ENCODE measurements around the gene PDLIM1. TPM values are rescaled to one million over a fixed set of nuclear protein-coding genes. Genes with fewer than 3 reads are reported as not detected.

The PDLIM1 gene
- total and polyA plus RNA-seq, 10 donors, result 101 to 225 (median 168) TPM

- intact Hi-C loops (cut with DNase I; ENCODE audit: low total_unique reads), result no loop called here
- H3K27me3 ChIP-seq (replicated peaks in 1 of 7), result no peaks in the 10 kb centered on the region
- no peak for DNase-seq
- peaks cover 0 to 20% (median 7%) of the 10 kb centered on the region in 6 donors for H3K4me1 ChIP-seq
- H3K36me3 ChIP-seq, result no peaks in the 10 kb centered on the region
- H3K4me3 ChIP-seq, result no peak overlapping the region
- 90 to 97% (median 96%) methylated on average over 9 of the region's 9 CpGs for WGBS, 5 donors
- no peaks in the 10 kb centered on the region for H3K9me3 ChIP-seq
- H3K27ac ChIP-seq, result no peak overlapping the region
- TF ChIP-seq POLR2A (IDR thresholded peaks at IDR 0.05), result no peak
Observed at GRCh38 chr10:95336702-95337101, 45.9 kb upstream of the PDLIM1 start.

GRCh38 chr10:95335933-95336699, 45.3 kb upstream of the PDLIM1 start:
- intact Hi-C loops (cut with DNase I; ENCODE audit: low total_unique reads), result no loop called here
- no peaks in the 10 kb centered on the region for H3K27me3 ChIP-seq (replicated peaks in 1 of 7)
- no peaks in the 10 kb centered on the region for H3K9me3 ChIP-seq
- no peak for DNase-seq
- H3K4me3 ChIP-seq, result no peak overlapping the region
- no peaks in the 10 kb centered on the region for H3K36me3 ChIP-seq
- peak overlapping the region in 1 of 8 donors; percentile 83 for H3K27ac ChIP-seq
- peaks cover 0 to 15% (median 6%) of the 10 kb centered on the region in 6 donors for H3K4me1 ChIP-seq
- WGBS, 5 donors, result 91 to 95% (median 93%) methylated on average over 19 of the region's 19 CpGs
- TF ChIP-seq POLR2AphosphoS5 (IDR thresholded peaks at IDR 0.05), result no peak
- no peak for TF ChIP-seq POLR2A (IDR thresholded peaks at IDR 0.05)
- TF ChIP-seq CTCF (IDR thresholded peaks at IDR 0.05 in 8 of 11, conservative IDR thresholded peaks at IDR 0.05 in 3 of 11), result no peak

- Histone ChIP-seq H3K4me3 (no peak overlapping the region), H3K36me3 (no peaks in the 10 kb centered on the region), H3K4me1 (peaks cover 0 to 12% (median 5%) of the 10 kb centered on the region in 6 donors), H3K27me3 (replicated peaks in 1 of 7) (no peaks in the 10 kb centered on the region), H3K27ac (peak overlapping the region in 7 of 8 donors; percentile 33 to 83 (median 74)), H3K9me3 (no peaks in the 10 kb centered on the region)
- TF ChIP-seq POLR2A (IDR thresholded peaks at IDR 0.05), result no peak
- TF ChIP-seq POLR2AphosphoS5 (IDR thresholded peaks at IDR 0.05), result no peak
- no peak for TF ChIP-seq CTCF (IDR thresholded peaks at IDR 0.05 in 8 of 11, conservative IDR thresholded peaks at IDR 0.05 in 3 of 11)
- DNase-seq, result no peak
- intact Hi-C loops (cut with DNase I; ENCODE audit: low total_unique reads), result no loop called here
- 49 to 75% (median 72%) methylated on average over 3 of the region's 3 CpGs for WGBS, 5 donors
Observed at GRCh38 chr10:95334805-95335144, 44.0 kb upstream of the PDLIM1 start.

GRCh38 chr10:95333997-95334804, 43.4 kb upstream of the PDLIM1 start:
- H3K4me1 ChIP-seq, result peaks cover 0 to 12% (median 5%) of the 10 kb centered on the region in 6 donors
- H3K36me3 ChIP-seq, result no peaks in the 10 kb centered on the region
- H3K27me3 ChIP-seq (replicated peaks in 1 of 7), result no peaks in the 10 kb centered on the region
- WGBS, 5 donors, result 52 to 71% (median 53%) methylated on average over 12 of the region's 12 CpGs
- intact Hi-C loops (cut with DNase I; ENCODE audit: low total_unique reads), result no loop called here
- no peak overlapping the region for H3K4me3 ChIP-seq
- TF ChIP-seq POLR2AphosphoS5 (IDR thresholded peaks at IDR 0.05), result peak in 2 of 3 donors; percentile 27 to 79
- no peak for TF ChIP-seq CTCF (IDR thresholded peaks at IDR 0.05 in 8 of 11, conservative IDR thresholded peaks at IDR 0.05 in 3 of 11)
- no peaks in the 10 kb centered on the region for H3K9me3 ChIP-seq
- DNase-seq, result no peak
- peak overlapping the region; percentile 64 to 83 (median 74) for H3K27ac ChIP-seq
